Fibroblast of lung (primary cell): ENCODE measurements around the gene JAKMIP3. TPM values are rescaled to one million over a fixed set of nuclear protein-coding genes. Genes with fewer than 3 reads are reported as not detected.

Experiments
- DNase-seq, 2 donors: peaks; one replicate each; pipeline versions ENCODE4 v3.0.0 to v3.0.0-alpha.2; 2010; ENCODE audit warnings: low read depth in 2 of 2
- H2AFZ ChIP-seq: 2 replicates; pipeline ENCODE4 v1.5.1; 2012; ENCODE audit warnings: low read length, control low read depth, inconsistent platforms
- H3K27ac ChIP-seq: 2 replicates; pipeline ENCODE4 v1.5.1; 2011; ENCODE audit warnings: low read length, control low read depth; ENCODE audit not compliant: insufficient read depth
- H3K27me3 ChIP-seq: 2 replicates; pipeline ENCODE4 v1.5.1; 2011; ENCODE audit warnings: mild to moderate bottlenecking, low read length; ENCODE audit not compliant: control insufficient read depth, insufficient read depth
- H3K36me3 ChIP-seq: 2 replicates; pipeline ENCODE4 v1.5.1; 2011; ENCODE audit warnings: low read length; ENCODE audit not compliant: control insufficient read depth, insufficient read depth
- H3K4me1 ChIP-seq: 2 replicates; pipeline ENCODE4 v1.5.1; 2011; ENCODE audit warnings: low read length; ENCODE audit not compliant: control insufficient read depth, insufficient read depth; ENCODE audit errors: extremely low read depth
- H3K4me2 ChIP-seq: 2 replicates; pipeline ENCODE4 v1.5.1; 2011; ENCODE audit warnings: low read length, control low read depth; ENCODE audit not compliant: insufficient read depth; ENCODE audit errors: extremely low read depth
- H3K4me3 ChIP-seq, 4 experiments: fragments of 200-600 bp in 1 of 4; sonication (generic) in 1 of 4; replicated peaks in 1 of 4; 2 replicates each; pipeline ENCODE4 v1.5.1; 2011 to 2016; ENCODE audit warnings: low read length in 4 of 4, low read depth in 3 of 4, mild to moderate bottlenecking in 3 of 4, control low read depth in 2 of 4, inconsistent platforms in 1 of 4, mixed read lengths in 1 of 4; ENCODE audit not compliant: insufficient read depth in 1 of 4; ENCODE audit errors: control extremely low read depth in 1 of 4
- H3K79me2 ChIP-seq: 2 replicates; pipeline ENCODE4 v1.5.1; 2012; ENCODE audit warnings: mild to moderate bottlenecking, low read length, inconsistent platforms; ENCODE audit not compliant: control insufficient read depth, insufficient read depth
- H3K9ac ChIP-seq: 2 replicates; pipeline ENCODE4 v1.5.1; 2011; ENCODE audit warnings: mild to moderate bottlenecking, low read length, control low read depth; ENCODE audit not compliant: insufficient read depth
- H3K9me3 ChIP-seq: 2 replicates; pipeline ENCODE4 v1.5.1; 2012; ENCODE audit warnings: low read depth, low read length; ENCODE audit not compliant: control insufficient read depth, insufficient read depth
- H4K20me1 ChIP-seq: 2 replicates; pipeline ENCODE4 v1.5.1; 2011; ENCODE audit warnings: low read length; ENCODE audit not compliant: control insufficient read depth, insufficient read depth; ENCODE audit errors: extremely low read depth
- CTCF ChIP-seq, 2 donors: IDR thresholded peaks in 1 of 2; conservative IDR thresholded peaks in 1 of 2; 1 replicate in 1 of 2; 2 replicates in 1 of 2; pipeline ENCODE4 v1.5.1; 2011 to 2012; ENCODE audit warnings: low read length in 2 of 2, control low read depth in 1 of 2, inconsistent platforms in 1 of 2, low read depth in 1 of 2, mild to moderate bottlenecking in 1 of 2
- EZH2 ChIP-seq: IDR thresholded peaks from 2 replicates; pipeline ENCODE4 v1.5.1; 2012; ENCODE audit warnings: low read length, control low read depth, mild to moderate bottlenecking; ENCODE audit errors: missing control alignments
- polyA plus RNA-seq, 2 donors: library from polyadenylated mRNA; depleted of rRNA in 1 of 2; stranded (reverse) in 1 of 2; unstranded in 1 of 2; fragments of >200 nt; gene quantifications; 2 replicates each; pipeline ENCODE4 v1.2.1, GENCODE V29; 2011 to 2012; ENCODE audit warnings: missing spikeins in 1 of 2
- total RNA-seq: library from RNA; depleted of rRNA; stranded (reverse); fragments of >200 nt; gene quantifications from 2 replicates; pipeline ENCODE4 v1.2.1, GENCODE V29; 2014

JAKMIP3 gene
- total and polyA plus RNA-seq, 2 donors (not counting 1 experiment from before 2014, with no cell fraction given) = 0.17 TPM

GRCh38 chr10:132109341-132110110 is 43.8 kb downstream of the JAKMIP3 start:
- H3K27ac ChIP-seq = no peak overlapping the region
- H3K4me1 ChIP-seq = no peaks in the 10 kb centered on the region
- TF ChIP-seq CTCF (conservative IDR thresholded peaks at IDR 0.05 in 1 of 2, IDR thresholded peaks at IDR 0.05 in 1 of 2; ENCODE audit: low read depth in 1 of 2, low read length in 2 of 2) = no peak
- TF ChIP-seq EZH2 = no peak
- no peak overlapping the region for H3K4me2 ChIP-seq
- H3K79me2 ChIP-seq = no peaks in the 10 kb centered on the region
- peak in 1 of 2 donors; percentile 1 for DNase-seq
- no peaks in the 10 kb centered on the region for H4K20me1 ChIP-seq
- no peak overlapping the region for H3K9ac ChIP-seq
- H3K4me3 ChIP-seq = no peak overlapping the region
- no peaks in the 10 kb centered on the region for H3K36me3 ChIP-seq
- H2AFZ ChIP-seq = no peak overlapping the region
- H3K27me3 ChIP-seq = no peaks in the 10 kb centered on the region
- H3K9me3 ChIP-seq = no peaks in the 10 kb centered on the region

- H3K9ac ChIP-seq = no peak overlapping the region
- no peaks in the 10 kb centered on the region for H3K36me3 ChIP-seq
- no peak overlapping the region for H3K27ac ChIP-seq
- H3K4me1 ChIP-seq = no peaks in the 10 kb centered on the region
- TF ChIP-seq CTCF (conservative IDR thresholded peaks at IDR 0.05 in 1 of 2, IDR thresholded peaks at IDR 0.05 in 1 of 2; ENCODE audit: low read depth in 1 of 2, low read length in 2 of 2) = no peak
- TF ChIP-seq EZH2 = no peak
- no peak overlapping the region for H2AFZ ChIP-seq
- no peaks in the 10 kb centered on the region for H3K9me3 ChIP-seq
- no peak for DNase-seq
- no peak overlapping the region for H3K4me3 ChIP-seq
- H4K20me1 ChIP-seq = no peaks in the 10 kb centered on the region
- no peak overlapping the region for H3K4me2 ChIP-seq
- H3K79me2 ChIP-seq = no peaks in the 10 kb centered on the region
- H3K27me3 ChIP-seq = no peaks in the 10 kb centered on the region
These were observed 44.4 kb downstream of the JAKMIP3 start for GRCh38 chr10:132110111-132110521.

- no peaks in the 10 kb centered on the region for H4K20me1 ChIP-seq
- H2AFZ ChIP-seq = no peak overlapping the region
- DNase-seq = no peak
- no peaks in the 10 kb centered on the region for H3K36me3 ChIP-seq
- H3K9me3 ChIP-seq = no peaks in the 10 kb centered on the region
- no peak overlapping the region for H3K4me2 ChIP-seq
- no peak overlapping the region for H3K4me3 ChIP-seq
- H3K27ac ChIP-seq = no peak overlapping the region
- no peaks in the 10 kb centered on the region for H3K79me2 ChIP-seq
- TF ChIP-seq EZH2 (no peak), CTCF (conservative IDR thresholded peaks at IDR 0.05 in 1 of 2, IDR thresholded peaks at IDR 0.05 in 1 of 2; ENCODE audit: low read depth in 1 of 2, low read length in 2 of 2) (no peak)
- no peaks in the 10 kb centered on the region for H3K4me1 ChIP-seq
- H3K9ac ChIP-seq = no peak overlapping the region
- no peaks in the 10 kb centered on the region for H3K27me3 ChIP-seq
These were observed 45.0 kb downstream of the JAKMIP3 start for GRCh38 chr10:132110713-132111112.
